Peyer's patch (tissue), 4 donors: ENCODE results near the gene SUGCT.

Experiments
- CTCF ChIP-seq, 6 experiments: fragments of 450-650 bp in 4 of 6; fragments of 200-600 bp in 2 of 6; sonication (generic) in 1 of 6; IDR thresholded peaks; one replicate each; pipeline ENCODE4 v1.5.1; 2017 to 2019; ENCODE audit warnings: antibody characterized with exemption in 6 of 6, mild to moderate bottlenecking in 3 of 6, moderate library complexity in 1 of 6
- POLR2A ChIP-seq, 2 donors: fragments of 450-650 bp; IDR thresholded peaks; one replicate each; pipeline ENCODE4 v1.5.1; 2017; ENCODE audit warnings: antibody characterized with exemption in 2 of 2, mild to moderate bottlenecking in 2 of 2, moderate library complexity in 2 of 2

GRCh38 chr7:40883826-40884225, 749.0 kb downstream of the SUGCT start:
- TF ChIP-seq CTCF (IDR thresholded peaks at IDR 0.05) (no peak), POLR2A (IDR thresholded peaks at IDR 0.05) (no peak)
